ENCODE measurements around the gene CENATAC.

DNA sequence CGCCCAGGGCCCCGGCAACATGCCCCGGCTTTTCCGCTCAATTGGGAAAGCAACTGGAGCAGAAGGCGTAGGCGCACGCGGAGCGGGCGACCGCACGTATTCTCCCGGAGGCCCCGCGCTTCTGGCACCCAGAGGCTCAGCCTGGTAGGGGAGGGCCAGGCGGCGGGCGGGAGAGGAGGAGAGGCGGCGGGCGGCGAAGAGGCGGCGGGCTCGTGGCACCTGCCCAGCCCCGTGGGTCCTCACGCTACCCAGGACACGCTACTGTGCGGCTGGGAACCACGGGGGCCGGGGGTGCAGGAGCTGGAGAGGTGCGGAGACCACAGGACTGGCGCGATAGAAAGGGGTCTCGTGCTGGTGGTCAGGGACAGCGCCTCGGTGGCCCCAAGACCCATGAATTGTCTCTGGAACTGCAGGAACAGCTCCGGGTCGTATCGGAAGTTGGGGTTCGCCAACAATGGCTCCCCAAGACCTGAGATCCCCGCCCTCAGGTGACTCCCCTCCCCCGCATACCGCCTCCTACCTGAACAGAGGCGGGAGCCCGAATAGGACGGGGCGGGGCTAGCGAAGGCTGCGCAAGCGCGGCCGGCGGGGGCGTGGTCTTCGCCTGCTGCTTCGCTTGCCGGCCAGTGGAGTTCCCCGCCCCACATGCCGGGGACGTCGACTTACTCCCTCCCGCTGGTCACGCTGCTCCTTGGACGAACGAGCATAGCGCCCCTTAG, 32.5 kb downstream of the CENATAC start, which contains the start of gene SLC37A4:
- TF ChIP-seq, protein P1, sequence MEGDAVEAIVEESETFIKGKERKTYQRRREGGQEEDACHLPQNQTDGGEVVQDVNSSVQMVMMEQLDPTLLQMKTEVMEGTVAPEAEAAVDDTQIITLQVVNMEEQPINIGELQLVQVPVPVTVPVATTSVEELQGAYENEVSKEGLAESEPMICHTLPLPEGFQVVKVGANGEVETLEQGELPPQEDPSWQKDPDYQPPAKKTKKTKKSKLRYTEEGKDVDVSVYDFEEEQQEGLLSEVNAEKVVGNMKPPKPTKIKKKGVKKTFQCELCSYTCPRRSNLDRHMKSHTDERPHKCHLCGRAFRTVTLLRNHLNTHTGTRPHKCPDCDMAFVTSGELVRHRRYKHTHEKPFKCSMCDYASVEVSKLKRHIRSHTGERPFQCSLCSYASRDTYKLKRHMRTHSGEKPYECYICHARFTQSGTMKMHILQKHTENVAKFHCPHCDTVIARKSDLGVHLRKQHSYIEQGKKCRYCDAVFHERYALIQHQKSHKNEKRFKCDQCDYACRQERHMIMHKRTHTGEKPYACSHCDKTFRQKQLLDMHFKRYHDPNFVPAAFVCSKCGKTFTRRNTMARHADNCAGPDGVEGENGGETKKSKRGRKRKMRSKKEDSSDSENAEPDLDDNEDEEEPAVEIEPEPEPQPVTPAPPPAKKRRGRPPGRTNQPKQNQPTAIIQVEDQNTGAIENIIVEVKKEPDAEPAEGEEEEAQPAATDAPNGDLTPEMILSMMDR (conservative IDR thresholded peaks at IDR 0.05; ENCODE audit: low read length), result no peak
- TF ChIP-seq EZH2phosphoT487 (IDR thresholded peaks at IDR 0.05; ENCODE audit: borderline replicate concordance, low read depth, low read length), result no peak
